Measurements from ENCODE around the gene KDM5C. TPM values are rescaled to one million over a fixed set of nuclear protein-coding genes. Genes with fewer than 3 reads are reported as not detected.

Gene KDM5C
- total and polyA plus RNA-seq, 9 of the 15 experiments (the other 6 are each of a cell fraction or from before 2014, with no cell fraction given), result 0.62 to 136 (median 52.4) TPM

GRCh38 chrX:53251307-53251706 lies 26.3 kb upstream of the KDM5C start:
- DNase-seq (ENCODE audit: extremely low read depth in 1 of 4, low spot score in 3 of 4), result no peak
- ChIA-PET CTCF (ENCODE audit: low intra/inter-chr PET ratio) (no interaction called here), POLR2A (interaction anchor here (0.6 to 1.3 kb wide), 2 partner anchors 16 to 125 kb away, joined by 3 to 4 read pairs; no protein-coding TSS in a partner anchor)
- FAIRE-seq, result no peak
- Histone ChIP-seq H3K79me2 (ENCODE audit: control insufficient read depth, insufficient read depth, low read length) (peaks cover 43% of the 10 kb centered on the region), H3K27ac (ENCODE audit: extremely low read depth, low read depth, low read length) (no peak overlapping the region), H3K4me2 (ENCODE audit: insufficient read depth, low read length) (no peak overlapping the region; the same call in 1 of the 2 replicates), H3K27me3 (ENCODE audit: control insufficient read depth in 2 of 2, insufficient read depth in 2 of 2, low read length in 2 of 2) (no peaks in the 10 kb centered on the region), H3K4me3 (no peak overlapping the region), H3K9me1 (ENCODE audit: control insufficient read depth, insufficient read depth, low read length) (no peaks in the 10 kb centered on the region), H3K9me3 (replicated peaks; ENCODE audit: control insufficient read depth, insufficient read depth, low read depth, low read length) (0 out of 2 replicates have a peak, but pooled peaks cover 3% of the 10 kb centered on the region), H3K36me3 (ENCODE audit: control insufficient read depth, insufficient read depth, low read length) (peaks cover 58% of the 10 kb centered on the region; the same call in 2 of the 3 replicates), H4K20me1 (replicated peaks; ENCODE audit: control insufficient read depth, insufficient read depth, low read length) (no peaks in the 10 kb centered on the region), H3K4me1 (replicated peaks in 1 of 2; ENCODE audit: control insufficient read depth in 2 of 2, insufficient read depth in 2 of 2, low read length in 2 of 2) (peaks cover 17 to 29% of the 10 kb centered on the region in 2 experiments; a peak in 4 of 5 replicates), H3K9ac (ENCODE audit: insufficient read depth in 1 of 2, low read depth in 2 of 2, low read length in 2 of 2) (no peak overlapping the region), H2AFZ (ENCODE audit: low read depth, low read length) (no peak overlapping the region)
- BruUV-seq (replicated peaks), result no TSS peak
- intact Hi-C loops (cut with micrococcal nuclease) (no loop called here), in situ Hi-C loops (cut with MboI) (no loop called here)
- TF ChIP-seq KLF6 (CRISPR knock-in tag; IDR thresholded peaks at IDR 0.05; ENCODE audit: borderline replicate concordance), result no peak
- no peak for TF ChIP-seq HDAC2 (IDR thresholded peaks at IDR 0.05)
- TF ChIP-seq HINFP (tag; conservative IDR thresholded peaks at IDR 0.05; ENCODE audit: low read depth), result no peak
- TF ChIP-seq DMBX1 (CRISPR knock-in tag; IDR thresholded peaks at IDR 0.05; ENCODE audit: borderline replicate concordance), result no peak
- TF ChIP-seq CEBPG (CRISPR knock-in tag; IDR thresholded peaks at IDR 0.05), result no peak
- TF ChIP-seq CEBPG (tag; conservative IDR thresholded peaks at IDR 0.05 in 1 of 2, IDR thresholded peaks at IDR 0.05 in 1 of 2), result no peak
- TF ChIP-seq CBFB (CRISPR knock-in tag; IDR thresholded peaks at IDR 0.05), result no peak
- TF ChIP-seq RBM15 (IDR thresholded peaks at IDR 0.05; ENCODE audit: insufficient read depth, low read length), result no peak
- no peak for ATAC-seq
- WGBS (ENCODE audit: insufficient coverage, low coverage, missing lambda C conversion rate), result 61% methylated on average over 2 of the region's 2 CpGs
